HG02943 (cell line): ENCODE results near the gene MYO3B.
"Not testable (repeated sequence)": the region's sequence is repeated elsewhere in the genome, so short reads cannot be mapped to it uniquely, and the experiment has no call there.

ENCODE experiments used
- ATAC-seq: cut with Tn5 transposase; IDR thresholded peaks from one replicate; pipeline ENCODE4 v1.9.1; 2021; ENCODE audit warnings: mild to moderate bottlenecking, low read depth, moderate library complexity; ENCODE audit not compliant: unreplicated experiment

The MYO3B gene

DNA sequence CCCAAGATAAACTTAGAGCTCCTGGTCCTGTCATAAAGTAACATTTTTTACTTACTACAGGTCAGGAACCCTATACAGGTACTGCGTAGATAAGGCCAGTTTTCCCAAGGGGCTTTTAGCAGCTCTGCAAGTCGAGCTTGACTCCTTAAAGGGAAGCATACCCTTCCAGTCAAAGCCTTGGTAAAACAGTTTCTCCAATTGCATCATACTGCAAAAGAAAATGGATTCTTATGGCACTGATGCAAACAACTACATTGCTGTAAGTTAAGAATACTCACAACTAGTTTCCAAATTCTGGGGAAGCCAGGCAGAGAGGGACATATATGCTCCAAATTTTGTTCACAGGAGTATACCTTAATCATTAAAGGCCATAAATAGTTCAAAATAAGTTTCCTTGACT lies 31.0 kb downstream of the MYO3B start:
- no peak for ATAC-seq

DNA sequence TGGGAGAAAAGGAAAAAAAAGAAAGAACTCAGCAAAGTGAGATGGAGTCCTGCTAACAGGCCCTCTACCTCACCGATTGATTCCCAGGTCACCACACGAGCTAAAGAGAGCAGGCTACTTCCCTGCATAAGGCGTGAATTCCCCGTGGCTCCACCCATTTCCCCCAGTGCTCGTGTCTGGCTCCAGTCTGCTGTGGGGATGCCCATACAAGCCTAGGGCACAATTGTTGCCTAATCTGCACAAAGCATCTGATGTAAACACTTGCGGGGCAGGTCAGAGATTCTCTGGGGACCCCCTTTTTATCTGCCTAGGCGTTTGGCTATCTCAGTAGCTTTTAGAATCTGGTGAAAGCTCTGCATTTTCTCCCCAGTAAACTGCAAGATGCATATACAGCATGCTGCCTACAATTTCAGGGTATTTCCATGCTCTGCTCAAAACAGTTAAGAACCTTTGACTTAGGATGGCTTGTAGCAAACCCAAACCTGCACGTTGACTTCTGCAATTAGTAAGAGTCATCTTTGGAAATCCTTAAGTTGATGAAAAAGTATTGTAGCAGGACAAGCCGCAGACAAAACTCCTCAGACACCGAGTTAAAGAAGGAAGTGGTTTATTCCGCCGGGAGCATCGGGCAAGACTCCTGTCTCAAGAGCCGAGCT lies 34.8 kb downstream of the MYO3B start:
- no peak for ATAC-seq

DNA sequence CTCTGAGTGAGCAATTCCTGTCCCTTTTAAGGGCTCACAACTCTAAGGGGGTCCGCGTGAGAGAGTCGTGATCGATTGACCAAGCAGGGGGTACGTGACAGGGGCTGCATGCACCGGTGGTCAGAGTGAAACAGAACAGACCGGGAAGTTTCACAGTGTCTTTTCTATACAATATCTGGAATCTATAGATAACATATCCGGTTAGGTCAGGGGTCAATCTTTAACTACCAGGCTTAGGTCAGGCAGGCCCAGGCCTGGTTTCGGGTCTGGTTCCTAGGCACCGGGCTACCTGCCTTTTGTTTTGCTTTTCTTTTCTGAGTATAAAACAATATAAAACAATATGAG lies 35.3 kb downstream of the MYO3B start:
- not testable (repeated sequence) for ATAC-seq

DNA sequence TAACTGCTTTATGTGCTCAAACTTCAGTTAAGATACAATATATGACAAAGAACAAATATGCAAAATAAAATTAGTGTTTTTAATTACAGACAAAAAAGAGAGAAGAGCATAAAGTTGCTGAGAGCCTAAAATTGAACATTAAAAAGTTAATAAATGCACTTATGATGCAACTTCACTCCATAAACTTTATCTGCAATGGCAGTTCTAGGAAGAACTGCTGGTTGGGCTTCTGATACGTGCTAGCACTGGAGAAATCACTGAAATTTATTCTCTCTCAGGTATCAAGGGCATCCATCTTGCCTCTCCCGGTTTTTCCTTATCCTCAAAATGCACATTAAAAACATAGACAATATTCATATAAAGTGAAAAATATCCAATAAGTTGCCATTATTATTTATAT lies 35.7 kb downstream of the MYO3B start:
- ATAC-seq: no peak

- no peak for ATAC-seq
These were observed 36.5 kb downstream of the MYO3B start for GRCh38 chr2:170214309-170214948.

DNA sequence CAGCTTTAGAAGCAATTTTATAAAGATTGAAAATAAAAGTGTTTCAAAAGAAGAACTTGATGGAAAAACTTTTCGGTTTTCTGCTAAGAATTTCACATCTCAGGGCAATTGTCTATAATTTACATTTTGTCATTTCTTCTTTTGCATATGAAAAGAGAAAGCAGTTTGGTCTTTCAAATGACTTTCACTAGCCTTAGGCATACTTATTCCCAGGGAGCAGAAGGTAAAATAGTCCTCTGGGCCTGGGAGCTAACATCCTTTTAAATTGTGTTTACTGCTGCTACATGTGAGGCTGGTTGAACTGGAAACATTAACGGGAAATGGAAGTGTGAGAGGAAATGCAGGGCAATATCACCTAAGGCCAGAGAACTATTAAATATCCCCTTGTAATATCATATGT lies 37.1 kb downstream of the MYO3B start:
- no peak for ATAC-seq

DNA sequence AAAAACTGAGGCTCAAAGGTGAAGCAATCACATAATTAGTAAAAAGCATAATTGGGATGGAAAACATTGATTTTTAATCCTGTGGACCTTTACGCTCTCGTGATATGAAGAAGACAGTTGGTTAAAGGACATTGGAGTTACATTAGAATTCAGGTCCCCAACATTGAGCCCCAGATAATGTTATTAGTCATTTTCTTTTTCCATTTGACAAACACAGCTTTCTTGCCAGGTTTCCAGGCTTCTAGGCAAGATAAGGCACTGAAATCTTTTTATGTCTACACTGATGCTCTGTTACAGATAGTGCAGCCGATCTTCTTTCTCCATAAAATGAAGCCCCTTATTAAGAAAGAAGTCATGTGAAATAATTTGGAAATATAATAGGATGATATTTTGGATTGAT lies 38.5 kb downstream of the MYO3B start:
- no peak for ATAC-seq

DNA sequence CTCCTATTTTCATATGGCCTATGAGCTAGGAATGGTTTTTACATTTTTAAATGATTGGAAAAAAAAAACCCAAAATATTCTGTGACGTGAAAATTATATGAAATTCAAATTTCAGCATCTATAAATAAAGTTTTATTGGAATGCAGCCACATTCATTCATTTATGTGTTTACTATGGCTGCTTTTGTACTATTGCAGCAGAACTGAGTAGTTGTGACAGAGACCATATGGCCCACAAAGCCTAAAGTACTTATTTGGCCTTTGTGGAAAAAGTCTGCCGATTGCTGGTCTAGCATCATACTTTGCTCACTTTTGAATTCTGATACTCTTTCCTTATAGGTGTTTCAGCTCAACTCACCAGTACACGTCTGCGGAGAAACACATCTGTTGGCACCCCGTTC lies 39.0 kb downstream of the MYO3B start:
- ATAC-seq: no peak

GRCh38 chr2:170217778-170218251 lies 39.9 kb downstream of the MYO3B start:
- no peak for ATAC-seq

DNA sequence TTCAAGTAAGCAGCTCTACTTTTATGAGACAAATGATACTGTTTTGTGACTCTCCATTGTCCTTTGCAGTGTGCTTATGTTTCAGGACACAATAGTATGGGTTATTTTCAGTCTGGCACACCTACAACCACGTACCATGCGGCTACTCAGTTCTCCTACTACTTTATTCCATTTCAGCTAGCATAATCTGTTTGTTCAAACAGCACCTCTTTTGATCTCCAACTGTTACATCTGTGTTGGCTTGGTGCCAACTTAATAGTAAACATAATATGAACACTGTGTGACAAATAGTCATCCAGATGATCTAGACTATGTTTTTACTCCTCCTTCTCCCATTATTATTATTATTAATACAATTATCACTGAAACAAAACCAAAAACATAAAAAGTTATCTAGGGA lies 40.5 kb downstream of the MYO3B start:
- no peak for ATAC-seq

DNA sequence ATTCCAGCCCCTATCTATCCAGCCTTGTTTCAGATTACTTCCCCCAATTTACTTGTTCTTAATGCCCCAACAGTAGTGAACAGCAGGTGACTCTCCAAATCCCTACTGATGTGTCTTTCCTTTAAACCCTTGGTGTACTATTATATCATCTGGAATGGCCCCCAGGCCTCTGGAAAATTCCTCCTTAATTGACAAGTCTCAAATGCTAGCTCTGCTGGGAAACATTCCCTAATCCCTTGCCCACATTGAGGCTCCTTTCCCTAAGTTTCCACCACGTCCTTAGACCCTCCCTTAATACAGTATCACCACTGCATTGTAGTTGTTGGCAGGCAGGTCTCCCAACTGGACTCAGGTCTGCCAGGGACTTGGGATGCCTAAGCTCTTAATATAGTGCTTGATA lies 41.0 kb downstream of the MYO3B start:
- ATAC-seq: no peak

DNA sequence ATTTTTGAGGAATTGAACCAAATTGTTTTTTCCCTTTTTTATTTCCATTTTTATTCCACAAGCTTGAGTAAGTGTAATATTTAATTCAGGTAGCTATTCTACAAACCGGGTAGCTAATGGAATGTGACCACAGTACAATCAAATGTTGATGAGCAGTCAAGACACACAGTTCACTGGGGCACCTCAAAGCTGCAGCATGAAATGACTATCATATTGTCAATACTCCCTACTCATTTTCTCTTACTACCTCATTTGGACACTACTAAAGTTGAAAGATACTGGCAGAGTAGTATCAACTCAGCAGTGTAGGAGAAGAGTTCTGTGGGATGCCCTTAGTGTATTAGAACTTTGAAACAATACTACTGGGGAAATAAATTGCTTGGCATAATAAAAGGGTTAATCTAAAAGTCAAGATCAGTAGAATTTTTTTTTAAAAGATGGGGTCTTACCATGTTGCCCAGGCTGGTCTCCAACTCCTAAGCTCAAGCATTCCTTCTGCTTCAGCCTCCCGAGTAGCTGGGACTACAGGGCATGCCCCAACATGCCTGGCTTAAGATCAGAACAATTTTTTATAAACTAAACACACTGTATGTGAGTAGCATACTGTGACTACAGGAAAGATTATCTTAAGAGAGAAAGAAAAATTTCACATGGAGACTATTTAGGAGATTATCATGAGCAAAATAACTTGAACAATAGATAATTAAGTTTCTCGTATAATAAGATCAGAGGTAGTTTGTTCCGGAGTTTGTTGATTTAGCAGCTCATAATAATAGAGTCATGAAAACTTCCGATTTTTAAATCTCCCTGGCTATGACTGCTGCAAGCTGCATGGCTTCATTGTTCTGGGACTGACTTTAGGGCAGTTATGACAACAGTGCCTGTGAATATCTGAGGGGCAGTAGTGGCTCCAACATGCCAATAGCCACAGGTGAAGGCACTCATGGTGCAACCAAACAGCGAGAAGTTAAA lies 43.7 kb downstream of the MYO3B start:
- ATAC-seq: no peak

DNA sequence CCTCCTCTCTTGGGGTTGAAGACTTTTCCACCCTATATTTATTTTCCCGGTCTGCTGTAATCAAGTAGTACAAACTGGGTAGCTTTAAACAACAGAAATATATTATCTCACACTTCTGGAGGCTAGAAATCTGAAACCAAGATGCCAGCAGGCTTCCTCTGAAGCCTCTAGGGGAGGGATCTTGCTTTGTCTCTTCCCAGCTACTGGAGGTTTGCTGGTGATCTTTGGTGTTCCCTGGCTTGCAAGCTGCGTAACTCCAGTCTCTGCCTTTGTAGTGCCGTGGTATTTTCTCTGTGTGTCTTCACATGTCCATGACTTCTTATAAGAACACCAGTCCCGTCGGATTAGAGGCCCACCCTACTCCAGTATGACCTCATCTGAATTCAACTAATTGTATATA lies 44.4 kb downstream of the MYO3B start:
- ATAC-seq: no peak

- ATAC-seq: no peak
These were observed 44.9 kb downstream of the MYO3B start for GRCh38 chr2:170222842-170223241.

GRCh38 chr2:170224692-170225294 lies 46.8 kb downstream of the MYO3B start:
- no peak for ATAC-seq

DNA sequence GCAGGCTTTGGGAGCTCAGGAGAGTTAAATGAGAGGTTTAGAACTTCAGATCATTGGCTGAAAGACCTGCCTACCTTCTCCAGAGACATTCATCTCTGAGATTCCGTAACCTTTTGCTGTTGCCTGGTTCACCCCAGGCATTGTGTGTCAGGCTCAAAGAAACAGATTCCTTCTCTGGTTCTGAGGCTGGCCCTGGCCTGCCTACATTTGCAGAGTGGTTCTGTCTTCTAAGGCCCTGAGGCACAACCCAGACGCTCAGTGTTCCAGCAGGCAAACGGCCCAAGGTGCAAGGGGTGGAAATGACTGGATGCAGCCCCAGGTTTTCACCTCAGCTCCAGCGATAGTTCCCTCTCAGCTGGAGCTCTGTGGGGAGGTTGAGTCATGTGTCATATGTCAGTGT lies 48.3 kb downstream of the MYO3B start:
- ATAC-seq: no peak

- ATAC-seq: no peak
These were observed 49.6 kb downstream of the MYO3B start for GRCh38 chr2:170227507-170227947.

DNA sequence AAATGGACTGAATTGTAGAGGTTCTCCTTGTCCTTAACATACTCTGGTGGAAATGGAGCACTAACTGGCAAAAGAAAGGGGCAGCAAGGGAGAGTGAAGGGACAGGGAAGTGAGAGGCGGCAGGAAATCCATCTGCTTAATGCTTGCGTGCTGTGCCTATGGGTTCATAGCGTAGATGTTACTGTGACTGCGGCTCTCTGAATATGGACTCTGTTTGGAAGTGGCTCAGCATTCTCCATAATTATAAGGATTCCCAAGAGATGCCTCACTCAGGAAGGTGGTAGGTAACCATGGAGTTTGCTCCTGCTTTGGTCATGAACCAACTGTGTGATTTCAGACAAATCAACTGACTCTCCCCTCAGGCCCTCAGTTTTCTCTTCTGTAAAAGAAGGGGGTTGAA lies 50.0 kb downstream of the MYO3B start:
- ATAC-seq: no peak

DNA sequence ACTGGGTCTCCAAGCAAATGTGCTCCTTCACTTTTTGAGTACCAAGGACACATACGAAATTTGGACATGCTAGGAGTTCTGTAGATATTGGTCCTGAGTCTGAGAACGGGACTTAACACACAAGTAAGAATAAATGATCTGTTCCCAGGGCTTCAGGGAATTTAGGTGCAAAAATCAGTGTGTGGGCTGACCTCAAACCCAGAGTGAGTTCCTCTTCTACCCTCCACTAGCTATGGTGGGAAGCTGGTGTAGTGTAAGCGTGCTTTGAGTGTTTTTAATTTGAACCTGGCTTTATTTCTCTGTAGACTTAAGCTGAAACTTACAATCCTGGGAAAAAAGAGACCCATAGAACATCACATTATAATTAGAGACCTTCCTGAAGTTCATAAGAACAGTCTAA lies 50.5 kb downstream of the MYO3B start:
- no peak for ATAC-seq

DNA sequence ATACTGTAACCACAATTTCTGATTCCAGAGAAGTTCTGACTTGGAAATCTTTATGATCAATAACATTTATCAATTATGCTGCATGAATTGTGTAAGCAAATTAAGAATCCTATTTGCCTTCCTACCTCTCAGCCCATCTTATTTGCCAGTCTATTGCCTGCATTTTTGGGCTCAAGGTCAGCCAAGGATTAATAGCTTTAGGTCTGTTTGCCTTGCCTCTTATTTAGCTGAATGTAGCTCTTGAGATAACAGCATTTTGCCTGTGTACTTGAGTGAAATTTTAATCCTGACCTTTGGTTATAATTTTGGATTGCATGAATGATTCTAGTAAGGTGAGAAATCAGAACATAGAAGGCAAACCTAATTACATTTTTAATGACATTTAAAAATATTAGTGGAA lies 51.2 kb downstream of the MYO3B start:
- no peak for ATAC-seq

DNA sequence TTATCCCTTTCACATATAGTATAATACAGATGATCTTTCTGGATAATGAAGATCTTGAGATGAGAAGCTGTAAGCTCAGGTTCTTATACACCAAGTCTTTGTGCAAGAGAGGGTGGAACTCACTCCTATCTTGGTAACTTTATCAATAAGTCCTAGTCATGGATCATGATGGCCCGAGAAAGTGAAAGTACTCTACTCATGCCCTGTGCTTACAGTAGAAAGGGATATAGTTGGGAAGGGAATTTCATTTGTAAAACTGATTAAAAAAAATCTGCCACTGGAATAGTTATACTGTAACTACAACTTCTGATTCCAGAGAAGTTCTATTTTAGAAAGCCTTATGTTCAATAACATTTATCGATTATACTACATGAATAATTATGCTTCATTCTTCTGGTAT lies 51.8 kb downstream of the MYO3B start:
- ATAC-seq: no peak
